Right lobe of liver (tissue), 6 donors: Measurements from ENCODE around the gene LEF1. TPM values are rescaled to one million over a fixed set of nuclear protein-coding genes. Genes with fewer than 3 reads are reported as not detected.

ENCODE experiments used
- ATAC-seq, 4 donors: fragments of 200-7000 bp; cut with Tn5 transposase; one replicate each; pipeline ENCODE4 v1.9.1; 2020; ENCODE audit warnings: mild to moderate bottlenecking in 4 of 4, moderate library complexity in 4 of 4
- DNase-seq, 3 donors: peaks; one replicate each; pipeline ENCODE4 v3.0.0-alpha.2; 2020
- H3K27ac ChIP-seq, 3 donors: fragments of 200-600 bp; one replicate each; pipeline ENCODE4 v1.8.0; 2022
- H3K27me3 ChIP-seq, 2 donors: fragments of 200-600 bp; one replicate each; pipeline ENCODE4 v1.8.0; 2022
- H3K36me3 ChIP-seq, 4 donors: fragments of 200-600 bp; sonication (generic) in 1 of 4; one replicate each; pipeline versions ENCODE4 v1.5.1 to v1.8.0; 2017 to 2022; ENCODE audit warnings: control low read depth in 1 of 4
- H3K4me1 ChIP-seq, 4 donors: fragments of 200-600 bp; sonication (generic) in 1 of 4; one replicate each; pipeline versions ENCODE4 v1.5.1 to v1.8.0; 2017 to 2022; ENCODE audit warnings: control low read depth in 1 of 4
- H3K4me3 ChIP-seq, 3 donors: fragments of 200-600 bp; one replicate each; pipeline ENCODE4 v1.8.0; 2022
- H3K9me3 ChIP-seq, 4 donors: fragments of 200-600 bp; sonication (generic) in 1 of 4; one replicate each; pipeline versions ENCODE4 v1.5.1 to v1.8.0; 2017 to 2022; ENCODE audit warnings: control low read depth in 1 of 4
- CTCF ChIP-seq, 4 donors: fragments of 200-600 bp in 3 of 4; fragments of 450-650 bp in 1 of 4; IDR thresholded peaks; one replicate each; pipeline versions ENCODE4 v1.5.1 to v1.8.0; 2016 to 2022; ENCODE audit warnings: antibody characterized with exemption in 4 of 4, mild to moderate bottlenecking in 2 of 4
- POLR2A ChIP-seq: fragments of 450-650 bp; IDR thresholded peaks from one replicate; pipeline ENCODE4 v1.6.1; 2017; ENCODE audit warnings: antibody characterized with exemption, mild to moderate bottlenecking
- WGBS: methylation state at CpG from one replicate; pipeline ENCODE4 v1.1.6; 2018; ENCODE audit warnings: low coverage, low lambda C conversion rate; ENCODE audit not compliant: insufficient coverage; ENCODE audit errors: missing lambda C conversion rate; 5-methylcytosine and 5-hydroxymethylcytosine counted together
- intact Hi-C, 2 donors: fragments of 100-400 bp; cut with DNase I; formaldehyde crosslinking; loops; one replicate each; pipeline versions ENCODE4 v1.11.2 to v1.14.1; 2022
- total RNA-seq, 6 experiments: library from RNA; depleted of rRNA in 2 of 6; stranded (reverse); fragments of >200 nt in 2 of 6; fragmentation: NEBNext Ultra II Directional in 3 of 6; extraction: Animal tissue kit (Norgen Biotek cat#: 25700) in 3 of 6; gene quantifications; one replicate each; pipeline versions ENCODE4 v1.1.0 to v1.2.4, GENCODE V29; 2016 to 2023
- donor health status: DM: no; HTN: yes; CAD: no.
- donor health status: DM: no; HTN: no; CAD: no.
- donor health status: DM: no; HTN: no; CAD: no.
- donor health status: DM: no; HTN: yes; CAD: no.
- donor health status: DM: no; HTN: yes; CAD: no.

The LEF1 gene
- total RNA-seq, 6 experiments from 2014 or later, result 0.19 to 0.66 (median 0.42) TPM; not detected in 1

- Histone ChIP-seq H3K4me1 (peaks cover 0 to 33% (median 12%) of the 10 kb centered on the region in 4 donors), H3K27ac (no peak overlapping the region), H3K9me3 (no peaks in the 10 kb centered on the region), H3K4me3 (no peak overlapping the region), H3K36me3 (no peaks in the 10 kb centered on the region), H3K27me3 (no peaks in the 10 kb centered on the region)
- intact Hi-C loops, result no loop called here
- ATAC-seq, result no peak
- TF ChIP-seq CTCF (IDR thresholded peaks at IDR 0.05) (no peak), POLR2A (no peak)
- WGBS, result 81% methylated on average over 3 of the region's 3 CpGs
- DNase-seq, result no peak
Measured at GRCh38 chr4:108001540-108002135, 167.1 kb downstream of the LEF1 start.

GRCh38 chr4:107999932-108000539 is 168.7 kb downstream of the LEF1 start:
- peak overlapping the region in 2 of 3 donors; percentile 6 to 26 for H3K27ac ChIP-seq
- ATAC-seq, result peak; percentile 70 to 90 (median 80)

GRCh38 chr4:107997794-107998193 is 170.9 kb downstream of the LEF1 start:
- WGBS, result 100% methylated on average over 2 of the region's 2 CpGs
- ATAC-seq (no peak), DNase-seq (no peak)
- no peaks in the 10 kb centered on the region for H3K9me3 ChIP-seq
- no peaks in the 10 kb centered on the region for H3K36me3 ChIP-seq
- no peak overlapping the region for H3K4me3 ChIP-seq
- H3K4me1 ChIP-seq, result peaks cover 0 to 53% (median 21%) of the 10 kb centered on the region in 4 donors
- peak overlapping the region in 1 of 3 donors; percentile 45 for H3K27ac ChIP-seq
- H3K27me3 ChIP-seq, result no peaks in the 10 kb centered on the region
- no peak for TF ChIP-seq CTCF (IDR thresholded peaks at IDR 0.05)
- TF ChIP-seq POLR2A, result no peak
- intact Hi-C loops, result no loop called here

More at GRCh38 chr4:107999932-108000539, 168.7 kb downstream of the LEF1 start:
- 51% methylated on average over 2 of the region's 2 CpGs for WGBS
- no peaks in the 10 kb centered on the region for H3K9me3 ChIP-seq
- no peaks in the 10 kb centered on the region for H3K27me3 ChIP-seq
- no peak overlapping the region for H3K4me3 ChIP-seq
- H3K4me1 ChIP-seq, result peaks cover 0 to 35% (median 13%) of the 10 kb centered on the region in 4 donors
- intact Hi-C loops, result no loop called here
- no peak for DNase-seq
- TF ChIP-seq POLR2A (no peak), CTCF (IDR thresholded peaks at IDR 0.05) (no peak)
- no peaks in the 10 kb centered on the region for H3K36me3 ChIP-seq

Other genes starting within 250 kb of the LEF1 start
- 1 to 10 TPM; 3.2 to 7.5 (median 4.7) TPM for gene CYP2U1, start 237.4 kb downstream of the LEF1 start, total RNA-seq
- 100 to 1,000 TPM in 3 of 6 experiments, 10 to 100 TPM in 3; 67.2 to 152 (median 104) TPM for gene HADH, start 179.0 kb downstream of the LEF1 start, total RNA-seq